HPDE6-E6E7 (cell line): Measurements from ENCODE around the gene FAM124A.

Experiments
- DNase-seq: peaks from one replicate; pipeline ENCODE4 v3.0.0; 2011; ENCODE audit warnings: missing footprints; ENCODE audit errors: extremely low spot score

The FAM124A gene, protein sequence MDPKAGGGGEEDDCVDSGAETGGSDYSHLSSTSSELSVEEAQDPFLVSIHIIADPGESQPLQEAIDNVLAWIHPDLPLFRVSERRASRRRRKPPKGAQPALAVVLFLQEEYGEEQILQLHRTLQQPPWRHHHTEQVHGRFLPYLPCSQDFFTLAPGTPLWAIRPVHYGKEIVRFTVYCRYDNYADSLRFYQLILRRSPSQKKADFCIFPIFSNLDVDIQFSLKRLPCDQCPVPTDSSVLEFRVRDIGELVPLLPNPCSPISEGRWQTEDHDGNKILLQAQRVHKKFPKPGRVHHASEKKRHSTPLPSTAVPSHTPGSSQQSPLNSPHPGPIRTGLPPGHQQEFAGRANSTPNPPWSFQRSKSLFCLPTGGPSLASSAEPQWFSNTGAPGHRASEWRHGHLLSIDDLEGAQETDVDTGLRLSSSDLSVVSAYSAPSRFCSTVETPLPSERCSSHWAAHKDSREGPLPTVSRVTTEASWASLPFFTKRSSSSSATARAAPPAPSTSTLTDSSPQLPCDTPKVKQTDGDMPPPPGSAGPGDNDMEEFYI

GRCh38 chr13:51222037-51222685 lies at the start of gene FAM124A:
Gene FAM124A, plus strand, starts transcription at chr13:51222398. Its CDS starts 104 bp downstream, at chr13:51222502.
- peak; percentile 2 for DNase-seq

- DNase-seq, result no peak
Measured at GRCh38 chr13:51175021-51175420, 47.2 kb upstream of the FAM124A start.

- no peak for DNase-seq
Measured at GRCh38 chr13:51175639-51176038, 46.6 kb upstream of the FAM124A start.

- no peak for DNase-seq
Measured at GRCh38 chr13:51177188-51177587, 45.0 kb upstream of the FAM124A start.

DNA sequence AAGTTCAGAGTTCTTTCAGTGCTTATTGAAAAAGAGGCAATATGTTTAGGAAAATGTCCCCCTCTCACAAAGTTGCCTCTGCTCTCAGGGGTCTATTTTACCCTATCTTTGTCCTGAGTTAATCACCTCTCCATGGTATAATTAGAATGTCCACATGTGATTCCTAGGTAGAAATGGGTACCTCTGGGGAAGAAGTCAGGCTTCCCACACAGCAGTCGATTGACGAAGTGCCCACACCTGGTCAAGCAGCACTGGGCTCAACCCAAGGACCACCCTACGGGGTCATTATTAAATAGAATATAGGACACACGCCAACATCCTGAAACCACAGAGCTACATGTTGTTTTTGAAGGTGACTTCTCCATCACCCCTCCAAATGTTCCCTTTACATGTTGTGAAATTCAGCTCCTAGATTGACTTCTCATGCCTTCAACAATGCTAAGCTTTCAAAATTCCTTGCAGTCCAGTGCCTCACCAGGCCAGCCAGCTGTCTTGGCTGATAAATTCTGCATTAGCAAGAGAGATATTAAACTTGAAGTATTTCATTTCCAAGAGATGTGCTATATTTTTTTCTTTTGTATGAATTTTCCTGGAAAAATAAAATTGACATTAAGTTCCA lies 43.6 kb upstream of the FAM124A start:
- DNase-seq, result no peak

GRCh38 chr13:51179432-51179971 lies 42.7 kb upstream of the FAM124A start:
- DNase-seq, result no peak

GRCh38 chr13:51180853-51181511 lies 41.2 kb upstream of the FAM124A start:
- DNase-seq, result no peak

DNA sequence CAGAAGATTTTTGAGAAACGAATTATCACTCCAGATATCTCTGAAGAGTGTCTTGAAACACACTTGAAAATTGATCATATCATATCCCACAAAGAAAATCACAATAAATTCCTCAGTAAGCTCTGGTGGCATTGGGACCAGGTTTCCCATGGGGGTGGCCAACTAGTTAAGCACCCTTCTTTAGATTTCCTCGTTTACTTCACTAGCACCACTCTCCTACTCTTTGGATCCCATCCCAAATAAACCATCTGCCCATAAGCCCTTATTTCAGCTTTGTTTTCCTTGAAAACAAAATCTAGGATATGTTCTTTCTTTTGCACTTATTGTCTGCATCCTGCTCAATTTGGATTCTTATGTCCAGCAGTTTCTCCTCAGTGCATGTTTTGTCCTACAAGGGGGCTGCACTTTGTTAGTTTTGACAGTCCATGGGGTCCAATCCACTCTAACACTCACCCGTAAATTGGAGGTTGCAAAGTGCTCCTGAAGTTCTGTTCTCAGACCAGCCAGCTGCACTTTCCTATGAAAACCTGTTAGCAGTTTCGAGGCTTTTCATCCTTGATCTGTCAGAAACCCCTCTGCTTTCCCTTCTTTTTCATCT lies 40.3 kb upstream of the FAM124A start:
- no peak for DNase-seq

GRCh38 chr13:51191743-51192142 lies 30.5 kb upstream of the FAM124A start:
- DNase-seq, result no peak

GRCh38 chr13:51192348-51192747 lies 29.9 kb upstream of the FAM124A start:
- no peak for DNase-seq

GRCh38 chr13:51193387-51193786 lies 28.8 kb upstream of the FAM124A start:
- no peak for DNase-seq

GRCh38 chr13:51194942-51195341 lies 27.3 kb upstream of the FAM124A start:
- no peak for DNase-seq

DNA sequence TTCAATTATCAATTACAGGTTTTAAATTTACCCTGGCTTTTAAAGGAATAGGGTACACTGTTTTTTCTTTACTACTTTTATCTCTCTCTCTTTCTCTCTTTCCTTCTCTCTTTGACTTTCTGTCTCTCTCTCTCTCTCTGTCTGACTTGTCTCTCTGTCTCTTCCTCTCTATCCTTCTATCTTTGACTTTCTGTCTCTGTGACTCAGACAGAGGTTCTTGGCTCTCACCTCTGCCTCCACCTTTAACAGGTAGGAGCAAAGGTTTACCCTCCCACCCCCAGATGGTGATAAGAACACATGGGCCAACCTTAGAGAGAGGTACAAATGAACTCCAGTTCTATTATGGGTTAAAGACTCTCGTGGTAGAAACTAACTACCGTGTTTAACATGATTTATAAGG lies 20.3 kb upstream of the FAM124A start:
- no peak for DNase-seq

GRCh38 chr13:51202477-51203046 lies 19.6 kb upstream of the FAM124A start:
- no peak for DNase-seq

- no peak for DNase-seq
Measured at GRCh38 chr13:51206584-51206983, 15.6 kb upstream of the FAM124A start.

DNA sequence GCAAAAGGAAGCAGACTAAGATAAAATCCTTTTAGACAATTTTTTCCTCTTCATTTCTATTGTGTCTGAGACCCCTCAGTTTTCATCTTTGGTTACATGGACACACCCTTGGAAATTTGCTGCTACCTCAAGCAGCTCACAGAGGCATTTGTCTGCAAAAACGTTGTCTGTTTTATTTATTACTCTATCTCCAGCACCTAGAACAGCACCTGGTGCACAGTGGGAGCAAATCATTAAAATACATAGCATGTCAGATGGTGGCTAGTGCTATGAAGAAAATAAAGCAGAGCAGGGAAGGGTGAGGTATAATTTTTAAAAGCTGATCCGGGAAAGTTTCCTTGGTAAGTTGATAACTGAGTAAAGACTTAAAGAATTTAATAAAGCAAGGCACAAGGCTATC lies 14.3 kb upstream of the FAM124A start:
- no peak for DNase-seq

GRCh38 chr13:51208716-51209115 lies 13.5 kb upstream of the FAM124A start:
- no peak for DNase-seq

DNA sequence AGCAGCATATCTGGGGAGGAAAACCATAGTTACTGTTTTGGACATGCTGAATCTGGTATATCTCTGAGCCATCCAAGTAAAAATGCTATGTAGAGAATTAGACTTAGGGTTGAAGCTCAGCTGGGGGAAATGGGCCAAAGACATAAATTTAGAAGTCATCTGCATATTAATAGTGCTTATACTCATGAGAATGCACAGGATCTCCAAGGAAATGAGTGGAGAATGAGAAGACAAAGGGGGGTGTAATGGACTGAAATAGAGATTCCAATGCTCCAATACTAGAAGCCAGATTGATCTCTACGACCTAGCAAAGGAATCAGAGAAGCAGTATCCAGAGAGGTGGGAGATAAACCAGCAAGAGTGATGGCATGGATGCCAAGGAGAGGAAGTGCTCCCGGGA lies 10.3 kb upstream of the FAM124A start:
- DNase-seq, result no peak

GRCh38 chr13:51212758-51213157 lies 9.4 kb upstream of the FAM124A start:
- no peak for DNase-seq

- DNase-seq, result no peak
Measured at GRCh38 chr13:51213173-51213728, 8.9 kb upstream of the FAM124A start.

DNA sequence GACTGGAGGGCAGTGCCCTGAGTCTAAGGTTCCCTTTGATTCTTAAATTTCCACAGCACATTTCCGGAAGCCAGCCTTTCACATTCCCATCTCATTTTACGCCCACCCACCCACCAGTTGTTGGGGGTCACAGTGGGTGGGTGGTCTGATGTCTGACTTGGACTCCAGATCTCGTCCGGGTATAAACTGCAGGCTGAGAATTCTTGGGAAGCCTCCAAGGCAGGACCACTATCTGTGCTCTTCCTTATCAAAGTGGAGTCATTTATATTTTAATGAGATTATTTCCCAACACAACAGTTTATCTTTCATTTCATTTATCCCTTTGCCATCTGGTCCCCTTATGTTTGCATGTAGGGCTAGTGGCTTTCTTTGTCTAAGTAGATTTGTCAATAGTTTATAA lies 3.6 kb upstream of the FAM124A start:
- no peak for DNase-seq
